HL-60/S4 (cell line): Measurements from ENCODE around the gene AQP10.
"Not testable (repeated sequence)": the region's sequence is repeated elsewhere in the genome, so short reads cannot be mapped to it uniquely, and the experiment has no call there.

Experiments used
- in situ Hi-C: fragments of 300-500 bp; cut with MboI; formaldehyde crosslinking; loops from 2 replicates; pipeline ENCODE4 v1.14.3; 2022; ENCODE audit warnings: low sequenced_read_pairs

The AQP10 gene

GRCh38 chr1:154320882-154321608 lies at the start of gene AQP10:
AQP10 (plus strand) TSS chr1:154321093; CDS start chr1:154321156, 63 bp downstream.
- in situ Hi-C loops: no loop called here

GRCh38 chr1:154272217-154272998 lies 48.5 kb upstream of the AQP10 start, which contains the start of gene HAX1:
HAX1 (plus strand) TSS chr1:154272629; CDS start chr1:154272724, 95 bp downstream.
- in situ Hi-C loops: no loop called here

GRCh38 chr1:154272999-154273563 lies 47.8 kb upstream of the AQP10 start:
- in situ Hi-C loops: no loop called here

- in situ Hi-C loops: no loop called here
Measured at GRCh38 chr1:154276797-154277196, 44.1 kb upstream of the AQP10 start.

GRCh38 chr1:154287591-154287990 lies 33.3 kb upstream of the AQP10 start:
- in situ Hi-C loops: not testable (repeated sequence)

GRCh38 chr1:154288661-154289060 lies 32.2 kb upstream of the AQP10 start:
- in situ Hi-C loops: no loop called here

- in situ Hi-C loops: no loop called here
Measured at GRCh38 chr1:154290921-154291320, 30.0 kb upstream of the AQP10 start.

GRCh38 chr1:154295408-154296235 lies 25.3 kb upstream of the AQP10 start:
- in situ Hi-C loops: no loop called here

- in situ Hi-C loops: no loop called here
Measured at GRCh38 chr1:154301582-154301981, 19.3 kb upstream of the AQP10 start.

GRCh38 chr1:154304664-154305337 lies 16.1 kb upstream of the AQP10 start:
- in situ Hi-C loops: no loop called here

- in situ Hi-C loops: no loop called here
Measured at GRCh38 chr1:154306151-154306550, 14.7 kb upstream of the AQP10 start.

GRCh38 chr1:154307670-154308270 lies 13.1 kb upstream of the AQP10 start:
- in situ Hi-C loops: not testable (repeated sequence)

- in situ Hi-C loops: not testable (repeated sequence)
Measured at GRCh38 chr1:154309136-154309535, 11.8 kb upstream of the AQP10 start.

GRCh38 chr1:154312229-154313065 lies 8.4 kb upstream of the AQP10 start:
- in situ Hi-C loops: not testable (repeated sequence)

- in situ Hi-C loops: no loop called here
Measured at GRCh38 chr1:154313066-154313356, 7.9 kb upstream of the AQP10 start.

- in situ Hi-C loops: not testable (repeated sequence)
Measured at GRCh38 chr1:154314226-154314625, 6.7 kb upstream of the AQP10 start.

GRCh38 chr1:154316704-154317103 lies 4.2 kb upstream of the AQP10 start:
- in situ Hi-C loops: no loop called here

- in situ Hi-C loops: no loop called here
Measured at GRCh38 chr1:154318386-154318785, 2.5 kb upstream of the AQP10 start.

GRCh38 chr1:154321609-154321934 lies 679 bp downstream of the AQP10 start:
- in situ Hi-C loops: not testable (repeated sequence)
